Astrocyte of the cerebellum (primary cell): ENCODE measurements around the gene NDUFA8.

Experiments used
- DNase-seq: peaks from one replicate; pipeline ENCODE4 v3.0.0-alpha.2; 2011; ENCODE audit warnings: low read depth
- H3K4me3 ChIP-seq: 2 replicates; pipeline ENCODE4 v1.5.1; 2011; ENCODE audit warnings: mild to moderate bottlenecking, low read depth, low read length, moderate library complexity
- CTCF ChIP-seq: IDR thresholded peaks from 2 replicates; pipeline ENCODE4 v1.5.1; 2012; ENCODE audit warnings: low read length, low read depth, moderate library complexity, mild to moderate bottlenecking; ENCODE audit errors: missing control alignments
- in situ Hi-C: cut with HindIII; loops from 2 replicates; pipeline ENCODE4 v1.10.0; 2017; ENCODE audit warnings: low sequenced_read_pairs

Gene NDUFA8

DNA sequence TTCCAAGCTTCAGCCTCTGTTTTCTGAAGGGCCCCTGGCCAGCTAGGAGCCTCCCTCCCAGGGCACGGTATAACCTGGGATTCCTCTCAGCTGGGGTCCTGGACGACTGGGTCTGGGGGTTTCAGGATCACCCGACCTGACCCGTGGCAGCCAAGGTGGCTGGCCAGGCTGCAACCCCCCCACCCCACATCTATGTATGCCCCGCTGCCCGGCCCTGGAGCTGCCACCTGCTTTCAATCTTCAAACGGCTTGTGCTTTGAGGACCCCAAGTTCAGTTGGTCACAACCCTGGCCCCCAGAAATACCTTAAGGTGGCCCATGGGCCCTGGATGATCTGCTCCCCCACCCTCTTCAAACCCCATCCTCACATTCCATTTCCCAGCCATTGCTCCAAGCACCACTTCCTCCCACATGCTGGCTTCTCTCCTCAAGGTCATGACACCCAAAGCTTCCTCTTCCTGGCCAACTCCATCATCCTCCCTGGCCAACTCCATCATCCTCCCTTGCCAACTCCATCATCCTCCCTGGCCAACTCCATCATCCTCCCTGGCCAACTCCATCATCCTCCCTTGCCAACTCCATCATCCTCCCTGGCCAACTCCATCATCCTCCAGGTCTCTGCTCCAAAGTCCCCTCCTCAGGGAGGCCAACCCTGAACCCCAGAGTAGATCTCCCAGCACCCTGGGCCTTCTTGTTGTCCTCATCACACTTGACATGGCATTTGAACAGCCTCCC lies 49.3 kb downstream of the NDUFA8 start:
- in situ Hi-C loops: no loop called here
- no peak for TF ChIP-seq CTCF
- DNase-seq: no peak

GRCh38 chr9:122109035-122109813 lies 50.4 kb downstream of the NDUFA8 start:
- TF ChIP-seq CTCF: no peak
- no peak overlapping the region for H3K4me3 ChIP-seq
- in situ Hi-C loops: no loop called here
- no peak for DNase-seq

More for the DNA sequence above, 49.3 kb downstream of the NDUFA8 start:
- no peak overlapping the region for H3K4me3 ChIP-seq

DNA sequence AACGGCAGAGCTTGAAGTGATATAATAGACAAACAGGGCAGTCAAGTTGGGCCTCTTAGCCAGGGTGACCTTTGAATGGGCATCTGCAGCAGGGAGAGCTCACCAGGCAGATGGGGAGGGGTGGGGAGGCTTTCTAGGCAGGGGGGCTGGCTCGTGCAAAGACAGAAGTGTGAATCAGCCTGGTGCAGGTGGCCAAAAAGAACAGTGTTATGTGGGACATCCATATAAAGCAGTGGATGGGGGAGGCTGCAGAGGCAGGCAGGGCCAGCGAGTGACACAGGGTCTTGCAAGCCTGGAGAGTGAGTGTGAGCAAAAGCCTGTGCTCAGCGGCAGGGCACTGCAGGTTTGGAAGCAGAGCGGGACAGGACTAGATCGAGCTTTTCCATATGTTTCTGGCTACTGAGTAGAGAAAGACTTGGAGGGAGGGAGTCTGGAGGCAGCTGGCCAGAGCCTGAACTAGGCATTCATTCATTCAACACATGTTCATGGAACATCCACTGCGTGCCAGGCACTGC lies 52.2 kb downstream of the NDUFA8 start:
- in situ Hi-C loops: no loop called here
- no peak for TF ChIP-seq CTCF
- no peak overlapping the region for H3K4me3 ChIP-seq
- no peak for DNase-seq

DNA sequence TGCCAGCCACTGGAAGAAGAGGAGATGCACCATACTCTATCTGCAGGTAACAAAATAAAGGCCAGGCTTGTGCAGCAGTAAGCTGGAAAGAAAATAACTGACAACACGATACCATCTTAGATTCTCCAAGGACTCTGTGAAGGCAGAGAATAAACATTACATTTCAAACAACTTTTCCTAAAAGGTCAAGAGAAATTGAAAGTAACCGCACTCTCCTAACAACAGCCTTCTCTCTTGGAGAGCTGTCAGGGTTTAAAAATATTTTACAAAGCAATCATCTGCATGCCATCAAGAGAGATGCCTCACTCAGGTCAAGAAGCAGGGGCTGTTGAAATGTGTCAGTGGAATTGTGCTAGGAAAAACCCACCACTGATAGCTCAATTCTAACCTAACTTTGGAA lies 53.0 kb downstream of the NDUFA8 start:
- DNase-seq: no peak
- no peak for TF ChIP-seq CTCF
- in situ Hi-C loops: no loop called here
- H3K4me3 ChIP-seq: no peak overlapping the region

GRCh38 chr9:122103985-122104384 lies 55.6 kb downstream of the NDUFA8 start:
- H3K4me3 ChIP-seq: no peak overlapping the region
- DNase-seq: no peak
- in situ Hi-C loops: no loop called here
- no peak for TF ChIP-seq CTCF

DNA sequence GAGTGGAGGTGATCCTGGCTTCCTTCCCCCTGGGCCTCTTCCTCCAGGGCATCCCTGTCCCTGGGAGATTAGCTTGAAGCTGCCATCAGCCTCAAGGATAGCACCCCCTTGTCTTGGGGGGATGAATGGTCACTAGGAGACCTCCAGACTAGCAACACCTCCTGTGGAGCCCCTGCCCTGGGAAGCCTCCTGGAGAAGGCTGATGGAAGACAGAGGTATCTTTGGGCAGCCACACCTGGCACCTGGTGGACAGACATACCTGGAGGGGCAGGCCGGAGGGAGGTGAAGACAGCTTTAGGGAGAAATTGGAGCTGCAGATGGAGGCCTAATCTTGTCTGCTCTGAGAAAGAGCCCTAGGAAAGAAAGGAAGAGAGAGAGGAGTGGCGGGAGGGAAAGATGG lies 57.4 kb downstream of the NDUFA8 start:
- in situ Hi-C loops: no loop called here
- no peak overlapping the region for H3K4me3 ChIP-seq
- no peak for TF ChIP-seq CTCF
- no peak for DNase-seq
